ENCODE results near the gene ADISSP.

Gene ADISSP

GRCh38 chr20:3749087-3749688 lies 18.4 kb downstream of the ADISSP start:
- no peak overlapping the region for H2AFZ ChIP-seq (ENCODE audit: low read depth, low read length, severe bottlenecking)
- H3K4me3 ChIP-seq (ENCODE audit: insufficient read depth, low read length, poor library complexity, severe bottlenecking): no peak overlapping the region
- H3K27ac ChIP-seq (ENCODE audit: low read depth, low read length): no peak overlapping the region

GRCh38 chr20:3748073-3748472 lies 19.5 kb downstream of the ADISSP start:
- Histone ChIP-seq H3K79me2 (ENCODE audit: insufficient read depth, low read length) (no peaks in the 10 kb centered on the region), H3K27me3 (ENCODE audit: low read length) (no peaks in the 10 kb centered on the region)

More at GRCh38 chr20:3749087-3749688, 18.4 kb downstream of the ADISSP start:
- Histone ChIP-seq H3K36me3 (ENCODE audit: low read length) (no peaks in the 10 kb centered on the region), H3K27me3 (ENCODE audit: low read length) (no peaks in the 10 kb centered on the region), H3F3A (ENCODE audit: insufficient read depth) (no peaks in the 10 kb centered on the region), H3K79me2 (ENCODE audit: insufficient read depth, low read length) (no peaks in the 10 kb centered on the region), H4K20me1 (ENCODE audit: low read depth, low read length) (no peaks in the 10 kb centered on the region; the same call in 1 of the 2 replicates), H3K4me2 (ENCODE audit: low read depth, low read length, poor library complexity, severe bottlenecking) (no peak overlapping the region), H3K9me3 (ENCODE audit: insufficient read depth, low read length) (no peaks in the 10 kb centered on the region), H3K9me2 (replicated peaks; ENCODE audit: insufficient read depth, low read length) (no peaks in the 10 kb centered on the region), H3K9ac (ENCODE audit: low read length) (no peak overlapping the region)
- no peak for TF ChIP-seq EZH2phosphoT487 (conservative IDR thresholded peaks at IDR 0.05; ENCODE audit: low read length)
- no peak for TF ChIP-seq CTCF (IDR thresholded peaks at IDR 0.05; ENCODE audit: insufficient read depth, low read length, poor library complexity, severe bottlenecking)

GRCh38 chr20:3747471-3747870 lies 20.1 kb downstream of the ADISSP start:
- no peak overlapping the region for H3K4me3 ChIP-seq (ENCODE audit: insufficient read depth, low read length, poor library complexity, severe bottlenecking)
- H2AFZ ChIP-seq (ENCODE audit: low read depth, low read length, severe bottlenecking): no peak overlapping the region
- H3K9ac ChIP-seq (ENCODE audit: low read length): no peak overlapping the region
- TF ChIP-seq CTCF (IDR thresholded peaks at IDR 0.05; ENCODE audit: insufficient read depth, low read length, poor library complexity, severe bottlenecking): no peak
- no peak for TF ChIP-seq EZH2phosphoT487 (conservative IDR thresholded peaks at IDR 0.05; ENCODE audit: low read length)
- no peaks in the 10 kb centered on the region for H3F3A ChIP-seq (ENCODE audit: insufficient read depth)
- no peaks in the 10 kb centered on the region for H3K27me3 ChIP-seq (ENCODE audit: low read length)
- H3K9me3 ChIP-seq (ENCODE audit: insufficient read depth, low read length): no peaks in the 10 kb centered on the region
- H3K9me2 ChIP-seq (replicated peaks; ENCODE audit: insufficient read depth, low read length): no peaks in the 10 kb centered on the region
- H3K79me2 ChIP-seq (ENCODE audit: insufficient read depth, low read length): no peaks in the 10 kb centered on the region
- no peaks in the 10 kb centered on the region; the same call in 1 of the 2 replicates for H4K20me1 ChIP-seq (ENCODE audit: low read depth, low read length)
- H3K27ac ChIP-seq (ENCODE audit: low read depth, low read length): no peak overlapping the region
- no peaks in the 10 kb centered on the region for H3K36me3 ChIP-seq (ENCODE audit: low read length)
- H3K4me2 ChIP-seq (ENCODE audit: low read depth, low read length, poor library complexity, severe bottlenecking): no peak overlapping the region

More at GRCh38 chr20:3748073-3748472, 19.5 kb downstream of the ADISSP start:
- Histone ChIP-seq H3F3A (ENCODE audit: insufficient read depth) (no peaks in the 10 kb centered on the region), H2AFZ (ENCODE audit: low read depth, low read length, severe bottlenecking) (no peak overlapping the region), H3K4me2 (ENCODE audit: low read depth, low read length, poor library complexity, severe bottlenecking) (no peak overlapping the region), H3K4me3 (ENCODE audit: insufficient read depth, low read length, poor library complexity, severe bottlenecking) (no peak overlapping the region), H3K36me3 (ENCODE audit: low read length) (no peaks in the 10 kb centered on the region), H3K9me2 (replicated peaks; ENCODE audit: insufficient read depth, low read length) (no peaks in the 10 kb centered on the region), H3K9ac (ENCODE audit: low read length) (no peak overlapping the region), H3K9me3 (ENCODE audit: insufficient read depth, low read length) (no peaks in the 10 kb centered on the region), H3K27ac (ENCODE audit: low read depth, low read length) (no peak overlapping the region), H4K20me1 (ENCODE audit: low read depth, low read length) (no peaks in the 10 kb centered on the region; the same call in 1 of the 2 replicates)
- no peak for TF ChIP-seq EZH2phosphoT487 (conservative IDR thresholded peaks at IDR 0.05; ENCODE audit: low read length)
- TF ChIP-seq CTCF (IDR thresholded peaks at IDR 0.05; ENCODE audit: insufficient read depth, low read length, poor library complexity, severe bottlenecking): no peak

Data from SU-DHL-6 (cell line).